Suppressor macrophage treated with lipopolysaccharide for 4 hours (primary cell): ENCODE results near the gene ZIM2.

ENCODE experiments used
- DNase-seq: peaks from one replicate; pipeline ENCODE4 v3.0.0-alpha.2; 2020

The ZIM2 gene

DNA sequence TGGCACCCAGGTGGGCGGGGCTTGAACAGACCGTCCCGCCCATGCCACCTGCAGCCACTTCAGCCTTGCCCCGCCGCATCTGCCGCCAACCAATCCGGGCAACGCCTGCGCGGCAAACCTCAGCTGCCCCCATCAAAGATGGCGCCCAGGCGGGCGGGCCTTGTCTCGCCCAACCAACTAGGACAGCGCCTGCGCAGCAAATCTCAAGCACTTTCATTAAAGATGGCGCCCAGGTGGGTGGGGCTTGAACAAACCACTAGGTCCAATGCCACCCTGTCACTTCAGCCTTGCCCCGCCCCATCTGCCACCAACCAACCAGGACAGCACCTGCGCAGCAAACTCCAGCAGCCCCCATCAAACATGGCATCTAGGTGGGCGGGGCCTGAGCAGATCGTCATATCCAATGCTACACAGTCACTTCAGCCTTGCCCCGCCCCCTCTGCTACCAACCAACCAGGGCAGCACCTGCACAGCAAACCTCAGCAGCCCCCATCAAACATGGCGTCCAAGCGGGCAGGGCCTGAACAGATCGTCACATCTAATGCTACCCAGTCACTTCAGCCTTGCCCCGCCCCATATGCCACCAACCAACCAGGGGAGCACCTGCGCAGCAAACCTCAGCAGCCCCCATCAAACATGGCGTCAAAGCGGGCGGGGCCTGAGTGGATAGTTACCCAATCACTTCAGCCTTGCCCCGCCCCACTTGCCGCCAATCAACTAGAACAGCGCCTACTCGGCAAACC is 1.4 kb downstream of the ZIM2 start:
- DNase-seq: peak; percentile 89

DNA sequence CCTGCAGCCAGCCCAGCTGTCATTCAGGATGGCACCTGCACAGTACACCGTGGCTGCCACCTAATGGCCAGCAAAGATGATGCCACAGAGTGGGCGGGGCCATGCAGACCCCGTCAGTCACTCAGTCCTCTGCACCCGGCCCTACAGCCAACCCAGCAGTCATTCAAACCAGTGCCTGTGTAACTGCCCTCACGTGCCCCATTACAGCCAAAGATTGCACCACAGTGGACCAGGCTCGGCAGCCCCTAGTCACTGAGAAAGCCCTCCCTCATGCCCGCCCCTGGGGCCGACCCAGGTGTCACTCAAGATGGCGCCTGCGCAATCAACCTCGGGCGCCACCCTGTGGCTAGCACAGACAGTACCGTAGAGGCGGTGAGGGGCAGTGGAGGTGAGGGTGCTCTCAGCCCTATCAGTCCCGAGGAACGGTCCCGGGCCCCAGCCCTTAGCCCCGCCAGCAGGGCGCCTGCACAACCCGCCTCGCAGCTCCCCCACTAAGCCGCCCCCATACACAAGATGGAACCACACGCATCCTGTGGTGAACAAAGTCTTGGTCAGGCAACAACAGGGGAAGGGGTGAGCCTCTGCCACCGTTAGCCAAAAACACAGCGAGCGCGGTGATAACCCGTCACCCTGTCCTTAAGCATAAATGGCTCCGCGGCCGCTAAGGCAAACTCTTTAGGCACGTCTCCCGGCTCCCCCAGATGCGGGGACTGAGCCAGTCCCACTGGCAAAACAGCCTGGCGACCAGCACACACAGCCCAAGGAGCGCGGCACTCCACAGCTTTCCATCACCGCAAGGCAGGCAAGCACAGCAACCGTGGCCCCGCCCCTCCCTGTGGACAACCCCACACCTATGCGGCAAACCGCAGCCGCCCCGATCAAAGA is 2.3 kb downstream of the ZIM2 start:
- DNase-seq: peak; percentile 60

DNA sequence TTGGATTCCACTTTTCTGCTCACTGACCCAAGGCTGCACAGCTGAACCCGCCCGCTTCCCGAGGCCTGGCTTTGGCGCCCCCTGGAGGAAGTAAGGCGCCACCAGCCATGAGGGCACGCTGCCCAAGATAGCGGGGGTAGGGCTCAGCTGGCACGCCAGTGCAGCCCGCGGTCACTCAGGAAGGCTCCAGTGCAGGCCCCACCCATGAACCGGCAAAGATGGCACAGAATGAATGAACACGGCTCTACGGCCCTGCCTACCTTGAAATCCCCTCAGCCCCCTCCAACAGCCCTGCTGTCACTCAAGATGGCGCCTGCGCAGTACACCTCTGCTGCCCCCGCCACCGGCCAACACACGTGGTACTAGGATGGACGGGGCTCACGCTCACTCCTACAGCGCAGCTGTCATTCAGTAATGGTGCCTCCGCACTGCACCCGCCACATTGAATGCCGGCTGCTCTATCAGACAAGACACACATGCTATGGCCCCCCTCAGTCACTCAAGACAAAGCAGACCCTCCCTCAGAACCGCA is 3.0 kb downstream of the ZIM2 start:
- DNase-seq: peak; percentile 26

DNA sequence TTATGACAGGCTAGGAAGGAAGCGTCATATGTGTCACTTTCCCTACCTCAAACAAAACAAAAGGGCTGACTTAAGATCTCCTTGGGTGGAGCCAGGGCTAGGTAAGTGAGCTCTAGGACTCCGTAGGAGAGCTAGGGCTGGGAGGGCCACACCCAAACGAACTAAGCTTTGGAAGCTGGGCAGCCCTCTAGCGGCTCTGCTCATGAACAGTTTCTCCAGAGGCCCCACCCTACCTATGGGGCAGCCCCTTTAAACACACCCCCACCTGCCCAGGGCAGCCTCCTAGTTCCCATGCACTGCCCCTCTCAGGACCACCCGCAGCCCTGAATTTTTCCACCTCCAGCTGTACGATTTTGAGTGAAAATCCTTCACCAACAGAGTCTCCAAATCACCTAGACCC is 3.5 kb downstream of the ZIM2 start:
- no peak for DNase-seq

DNA sequence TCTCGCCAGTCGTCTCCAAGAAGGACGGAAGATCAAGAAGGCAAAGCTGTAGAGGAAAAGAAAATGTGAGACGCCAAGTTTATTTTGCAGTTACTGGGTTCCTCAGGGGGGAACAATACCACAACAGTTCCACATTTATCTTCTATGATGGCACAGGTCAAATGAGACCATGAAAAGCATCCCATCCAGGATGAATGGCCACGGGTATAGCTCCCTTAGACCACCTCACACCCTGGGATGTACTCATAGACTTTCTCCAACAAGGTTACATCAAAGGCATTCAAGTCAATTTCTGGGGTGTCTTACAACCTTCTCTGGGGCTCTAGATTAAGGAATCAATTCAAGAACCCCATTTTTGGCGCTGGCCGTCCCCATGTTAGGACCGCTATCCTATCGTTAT is 4.5 kb downstream of the ZIM2 start:
- no peak for DNase-seq

DNA sequence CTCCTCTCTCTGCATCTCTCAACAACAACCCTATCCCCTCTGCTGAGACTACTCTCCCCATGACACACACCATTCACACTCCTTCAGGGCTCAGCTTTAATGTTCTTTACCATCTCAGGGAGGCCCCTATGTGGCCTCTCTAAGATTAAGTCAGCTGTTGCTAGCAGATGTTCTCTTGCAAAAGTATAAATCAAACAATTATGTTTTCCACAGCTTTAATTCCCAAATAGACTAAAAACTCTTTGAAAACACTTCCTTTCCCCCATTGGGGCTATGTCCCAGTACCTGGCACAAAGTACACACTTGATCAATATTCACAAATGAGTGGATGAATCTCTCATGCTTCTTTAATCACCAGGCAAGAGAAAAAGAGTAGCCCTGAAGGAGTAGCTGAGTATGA is 5.1 kb downstream of the ZIM2 start:
- no peak for DNase-seq

DNA sequence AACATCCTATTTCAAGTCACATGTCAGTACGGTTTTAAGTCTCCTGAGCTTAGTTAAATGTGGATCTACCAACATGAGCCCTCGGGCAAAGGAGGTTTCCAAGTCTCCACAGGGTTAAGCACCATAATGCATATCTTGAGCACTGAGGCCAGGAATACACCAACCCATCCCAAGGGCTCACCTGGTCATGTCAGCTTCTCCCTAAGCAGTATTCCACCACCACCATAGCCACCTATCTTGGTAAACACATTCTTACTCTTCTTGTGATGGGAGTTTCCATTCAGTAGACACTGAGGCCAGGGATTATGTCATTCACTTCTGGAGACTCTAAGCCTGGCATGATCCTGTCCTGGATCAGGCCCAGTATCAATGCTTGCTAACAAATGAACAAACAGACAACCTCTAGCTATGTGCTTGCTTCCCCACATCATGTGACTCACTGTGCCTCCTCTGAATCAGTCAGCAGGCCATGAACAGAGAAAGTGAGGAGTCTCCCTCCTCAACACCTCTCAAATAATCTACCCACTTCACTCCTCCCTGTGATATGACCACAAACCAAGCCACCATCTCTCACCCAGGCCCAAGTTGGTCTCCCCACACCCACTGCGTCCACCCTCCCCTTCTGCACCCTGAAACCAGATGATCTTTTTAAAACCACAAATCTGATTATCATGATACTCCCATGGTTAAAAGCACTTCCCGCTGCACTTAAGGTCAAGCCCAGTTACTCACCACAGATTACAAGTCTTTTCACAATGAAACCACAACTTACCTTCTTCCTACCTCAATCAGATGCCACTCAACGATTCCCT is 5.8 kb downstream of the ZIM2 start:
- DNase-seq: no peak

DNA sequence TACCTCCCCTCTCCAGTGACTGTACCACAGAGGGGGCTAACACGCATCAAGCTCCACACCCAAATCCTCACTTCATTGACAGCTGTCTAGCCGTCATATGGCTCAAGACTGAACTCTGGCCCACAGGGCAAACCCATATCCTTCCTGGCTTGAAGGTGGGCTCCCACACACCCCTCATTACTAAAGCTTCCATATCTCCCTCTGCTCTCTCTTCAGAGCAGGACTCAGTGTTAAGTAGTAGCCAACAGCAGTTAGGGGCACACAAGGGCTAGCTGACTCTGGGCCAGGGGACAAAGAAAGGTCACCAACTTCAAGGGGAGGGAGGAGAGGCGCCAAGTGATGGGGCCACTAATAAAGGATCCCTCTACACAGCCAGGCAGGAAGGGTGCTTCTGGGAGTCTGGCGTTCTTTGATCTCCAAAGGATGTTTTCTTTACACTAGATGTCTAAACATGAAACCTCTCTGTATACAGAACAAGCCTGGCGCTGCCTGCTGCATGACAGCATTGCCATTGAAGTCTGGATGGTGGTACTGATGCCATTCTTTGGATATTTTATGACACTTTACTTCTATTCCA is 8.1 kb downstream of the ZIM2 start:
- DNase-seq: no peak

DNA sequence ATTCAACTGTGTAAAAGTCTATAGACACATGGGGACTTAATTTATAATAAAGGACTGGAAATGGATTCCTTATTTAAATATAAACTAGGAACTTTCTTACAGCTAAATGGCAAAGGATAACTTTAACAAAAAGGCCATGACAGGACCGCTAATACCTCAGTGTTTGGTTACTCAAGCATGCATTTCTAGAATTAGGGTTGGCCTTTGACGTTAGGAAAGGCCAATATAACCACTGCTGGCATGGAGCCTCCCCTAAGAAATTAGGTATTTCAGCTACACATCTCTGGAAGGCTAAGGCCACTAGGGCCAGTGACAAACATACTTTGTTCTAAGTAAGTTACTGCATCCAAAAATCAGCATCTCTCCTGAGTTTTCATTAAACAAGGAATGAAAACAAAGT is 9.3 kb downstream of the ZIM2 start:
- DNase-seq: no peak

DNA sequence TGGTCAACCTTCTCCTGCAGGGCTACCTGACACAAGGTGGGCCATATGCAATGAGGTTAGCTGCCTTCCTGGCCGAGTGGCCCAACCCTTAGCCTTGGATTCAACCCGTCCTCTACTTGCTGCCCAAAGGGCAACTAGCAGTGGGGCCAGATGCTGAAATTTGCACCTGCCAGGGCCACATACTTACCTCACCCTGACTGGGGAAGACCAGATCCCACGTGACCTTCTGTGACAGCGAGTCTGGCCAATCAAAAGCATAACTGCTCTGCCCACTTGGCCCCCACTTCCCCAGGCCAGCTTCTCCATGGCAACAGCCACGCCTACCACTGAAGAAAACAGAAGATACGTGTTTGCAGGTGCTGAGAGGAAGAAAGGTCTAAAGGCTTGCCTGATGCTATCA is 10.9 kb downstream of the ZIM2 start:
- DNase-seq: no peak

DNA sequence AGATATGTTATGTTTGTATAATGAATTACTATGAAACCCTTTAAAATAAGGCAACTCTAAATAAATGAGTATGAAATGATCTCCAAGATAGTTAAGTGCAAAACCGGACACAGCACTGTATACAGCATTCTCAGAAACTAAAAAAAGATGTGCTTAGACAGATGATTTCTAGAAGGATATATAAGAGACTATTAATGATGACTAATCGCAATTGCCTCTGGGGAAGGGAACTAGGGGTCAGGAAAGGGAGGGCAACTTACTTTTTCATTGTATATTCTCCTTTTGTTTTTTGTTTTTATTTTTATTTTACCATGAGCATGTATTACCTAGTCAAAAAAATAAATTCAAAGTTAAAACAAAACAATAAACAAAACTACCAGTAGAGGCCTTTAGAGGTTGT is 12.8 kb downstream of the ZIM2 start:
- DNase-seq: no peak

DNA sequence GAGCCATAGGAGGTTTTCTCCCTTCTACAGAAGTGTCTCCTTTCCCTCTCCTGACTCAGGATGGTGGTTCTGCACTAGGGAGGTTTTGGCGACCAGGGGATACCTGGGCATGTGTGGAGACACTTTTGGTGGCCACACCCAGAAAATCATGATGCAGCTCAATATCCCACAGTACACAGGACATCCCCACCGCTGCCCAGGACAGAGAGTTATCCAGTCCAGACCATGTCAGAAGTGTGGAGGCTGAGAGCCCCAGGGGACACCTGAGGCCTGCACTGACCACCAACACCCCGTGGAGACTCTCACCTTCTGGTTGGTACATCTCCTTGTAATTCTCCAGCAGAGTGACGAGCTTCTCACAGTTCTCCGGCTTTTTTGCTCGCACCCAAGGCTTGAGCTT is 16.6 kb downstream of the ZIM2 start:
- no peak for DNase-seq

DNA sequence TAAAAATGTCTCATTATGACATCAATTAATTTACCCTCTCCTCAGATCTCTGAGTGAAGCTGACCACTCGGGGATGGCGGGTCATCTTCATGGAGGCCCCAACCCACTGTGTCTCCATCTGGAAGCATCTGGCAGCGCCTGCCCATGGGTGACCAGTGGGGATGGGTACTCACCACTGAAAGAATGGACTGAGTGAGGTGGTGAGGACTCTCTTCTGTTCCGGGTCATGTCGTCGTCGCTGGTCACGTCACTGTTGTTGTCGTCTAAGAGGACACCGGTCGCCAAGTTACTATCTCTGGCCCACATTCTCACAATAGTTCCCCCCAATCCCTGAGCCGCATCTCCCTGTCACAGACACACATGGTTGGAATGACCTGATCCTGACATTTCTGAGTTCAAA is 17.1 kb downstream of the ZIM2 start:
- DNase-seq: no peak

DNA sequence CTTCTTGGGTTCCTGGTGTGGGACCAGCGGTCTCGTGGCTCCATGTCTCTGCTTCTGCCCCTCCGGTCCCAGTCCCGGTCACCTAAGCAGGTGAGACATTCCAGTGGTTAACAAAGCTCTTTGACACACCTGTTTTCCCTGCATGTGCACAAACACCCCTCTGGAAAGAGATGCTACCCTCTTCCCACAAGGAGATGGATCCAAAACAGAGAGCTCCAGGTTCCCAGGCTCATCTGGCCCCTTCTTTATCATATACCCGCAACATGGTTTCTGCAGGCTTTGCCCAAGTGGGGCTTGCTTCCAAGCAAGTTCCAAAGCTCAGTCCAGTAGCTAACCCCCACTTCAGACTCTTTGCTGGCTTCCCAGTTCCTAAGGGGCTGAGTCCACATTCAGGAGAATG is 17.8 kb downstream of the ZIM2 start:
- no peak for DNase-seq

DNA sequence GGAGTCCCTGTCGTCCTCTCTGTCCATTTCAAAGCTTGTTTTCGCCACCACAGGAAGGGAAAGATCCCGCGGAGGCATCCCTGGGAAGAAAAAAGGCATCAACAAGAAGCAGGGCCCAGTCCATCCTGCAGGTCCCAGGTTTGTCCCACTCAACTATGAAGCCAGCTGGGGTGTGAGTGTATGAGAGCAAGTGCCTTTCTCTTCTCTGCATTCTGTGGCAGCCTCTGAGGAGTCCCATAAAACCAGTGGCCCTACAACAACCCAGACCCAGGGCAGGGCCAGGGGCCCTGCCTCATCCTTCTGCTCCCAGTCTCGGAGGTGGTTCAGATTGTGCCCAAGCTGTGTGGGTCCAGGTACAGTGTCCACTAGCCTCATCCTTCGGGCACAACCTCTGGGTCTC is 18.9 kb downstream of the ZIM2 start:
- no peak for DNase-seq

DNA sequence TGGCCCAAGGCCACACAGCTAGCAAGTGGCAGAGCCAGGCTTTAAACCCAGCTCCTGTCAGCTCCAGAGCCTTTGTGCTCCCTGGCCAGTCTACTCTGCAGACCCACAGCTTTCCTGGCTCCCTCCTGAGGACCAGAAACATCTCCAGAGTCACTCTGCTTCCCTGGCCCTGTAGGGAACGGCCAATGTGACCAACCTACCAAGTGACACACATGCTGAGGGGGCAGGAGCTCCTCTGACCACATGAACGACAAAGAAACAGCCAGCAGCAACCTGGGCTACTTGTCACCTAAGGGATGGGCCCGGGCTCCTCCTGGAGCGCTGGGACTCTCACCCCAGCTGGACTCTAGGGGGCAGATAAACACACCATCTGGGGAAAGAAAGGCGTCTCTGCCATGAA is 19.3 kb downstream of the ZIM2 start:
- DNase-seq: no peak

DNA sequence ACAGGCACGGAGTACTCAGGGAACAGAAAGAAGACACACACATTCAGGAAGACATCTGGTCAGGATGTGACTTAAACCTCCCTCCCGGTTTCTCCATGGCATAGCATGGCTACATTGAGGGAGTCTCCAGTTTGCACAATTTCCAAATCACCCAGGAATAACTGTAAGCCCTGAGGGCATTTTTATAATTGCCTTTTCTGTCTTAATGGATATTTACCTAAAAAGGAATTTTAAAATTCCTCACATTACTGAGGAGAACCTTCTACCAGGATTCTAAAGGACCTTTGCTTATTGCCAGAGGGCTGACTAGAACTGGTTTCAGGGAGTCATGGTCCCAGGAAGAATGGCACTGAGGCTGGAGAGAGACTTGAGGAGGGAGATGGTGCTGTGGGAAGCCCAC is 21.4 kb downstream of the ZIM2 start:
- DNase-seq: no peak

DNA sequence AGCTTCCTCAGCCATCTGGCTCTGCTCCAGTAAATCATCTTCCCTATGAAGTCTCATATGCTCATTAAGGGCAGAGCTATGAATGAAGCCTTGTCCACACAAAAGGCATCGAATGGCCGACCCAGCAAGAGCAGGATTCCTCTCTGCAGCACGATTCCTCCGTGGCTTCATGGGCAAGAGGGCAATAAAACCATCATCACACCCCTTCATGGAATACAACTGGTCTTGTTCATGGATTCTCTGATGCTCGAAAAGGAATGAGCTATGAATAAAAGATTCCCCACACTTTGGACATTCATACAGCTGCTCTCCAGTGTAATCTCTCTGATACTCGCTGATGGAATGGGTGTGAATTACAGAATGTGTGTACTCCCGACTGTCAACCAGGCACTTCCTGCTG is 25.9 kb downstream of the ZIM2 start:
- no peak for DNase-seq

DNA sequence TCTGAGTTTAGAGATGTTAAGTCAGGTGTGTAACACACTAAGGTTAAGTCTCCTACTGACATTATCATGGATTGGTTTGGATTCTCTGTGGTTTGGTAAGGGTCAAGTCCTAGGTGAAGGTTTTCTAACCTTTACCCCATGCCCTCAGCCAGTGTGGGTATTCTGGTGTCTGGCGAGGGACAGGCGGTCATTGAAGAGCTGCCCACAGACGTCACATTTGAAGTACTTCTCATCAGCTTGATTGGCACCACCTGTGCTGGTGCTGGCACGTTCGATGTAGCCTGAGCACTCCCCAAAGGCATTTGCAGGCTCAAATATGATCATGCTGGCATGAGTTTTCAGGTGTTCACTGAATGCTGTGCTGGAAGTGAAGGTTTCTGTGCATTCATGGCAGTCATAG is 27.0 kb downstream of the ZIM2 start:
- no peak for DNase-seq

DNA sequence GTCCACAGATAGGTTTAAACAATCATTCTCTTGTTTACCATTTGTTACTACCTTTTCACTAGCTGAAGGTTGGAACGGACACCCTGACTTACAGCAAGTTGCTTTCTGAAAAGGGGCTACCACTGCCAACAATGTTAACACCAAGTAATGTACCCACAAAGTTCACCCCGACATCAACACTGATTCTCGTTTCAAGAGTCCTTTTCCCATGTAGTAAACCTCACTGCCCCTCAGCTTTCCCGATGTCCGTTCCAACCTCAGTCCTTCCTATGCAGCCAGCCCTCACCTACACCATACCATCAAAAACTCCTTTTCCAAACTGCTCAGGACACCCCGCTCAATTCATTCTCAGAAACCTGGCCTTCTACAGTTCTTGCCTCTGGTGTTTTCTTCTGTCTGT is 29.0 kb downstream of the ZIM2 start:
- no peak for DNase-seq

DNA sequence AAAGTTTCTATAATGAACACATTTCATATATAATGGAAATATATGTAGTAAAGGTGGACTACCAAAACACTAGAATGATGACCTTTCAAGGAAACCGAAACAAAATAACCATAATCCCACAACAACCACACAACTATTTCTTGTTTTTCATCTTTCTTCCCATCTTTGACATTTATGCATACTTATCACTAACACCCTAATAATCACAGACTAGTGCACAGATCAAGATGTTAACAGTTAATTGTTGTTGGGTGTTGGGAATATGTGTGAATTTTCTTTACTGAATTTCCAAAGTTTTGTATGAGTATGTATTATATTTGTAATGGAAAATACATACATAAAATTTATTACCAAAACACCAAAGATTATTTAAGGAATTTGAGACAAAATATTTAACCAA is 30.3 kb downstream of the ZIM2 start:
- no peak for DNase-seq

DNA sequence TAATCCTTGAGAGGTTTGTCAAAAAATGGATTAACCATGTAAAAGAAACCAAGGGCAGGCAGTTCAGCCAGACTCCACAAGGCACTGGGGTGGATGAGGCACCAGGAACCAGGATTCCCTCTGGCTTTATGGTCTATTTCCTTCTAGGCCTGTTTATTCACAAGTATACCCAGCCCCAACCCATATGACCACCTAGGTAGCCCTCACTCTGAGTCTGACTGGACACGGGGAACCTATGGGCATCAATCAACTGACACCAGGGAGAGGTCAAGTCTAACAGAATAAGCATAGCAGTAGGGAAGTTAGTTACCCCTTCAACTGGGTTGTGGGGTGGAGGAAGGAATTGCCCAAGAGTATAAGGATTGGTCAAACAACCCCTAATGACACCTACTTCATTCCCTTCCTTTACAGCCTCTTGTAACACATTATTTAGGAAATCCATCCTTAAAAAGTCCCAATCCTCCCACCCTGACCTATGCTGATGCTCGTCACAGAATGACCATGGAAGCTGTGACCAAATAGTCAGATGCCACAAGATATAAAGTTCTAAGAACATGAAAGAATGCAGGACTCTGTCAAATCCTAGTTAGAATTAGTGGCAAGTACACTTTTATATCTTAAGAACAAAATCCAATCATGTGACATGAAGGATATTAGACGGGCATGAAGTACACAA is 31.7 kb downstream of the ZIM2 start:
- DNase-seq: no peak
